Stimulated activated CD8-positive, alpha-beta memory T cell treated with anti-CD3 and anti-CD28 coated beads, Interleukin-12 subunit alpha, Interleukin-12 subunit beta, amount 100 ng/mL, for 4 hours (primary cell): ENCODE measurements around the gene GLDN.

Experiments used
- DNase-seq: peaks from one replicate; pipeline ENCODE4 v3.0.0-alpha.2; 2020; ENCODE audit warnings: low read depth

The GLDN gene

DNA sequence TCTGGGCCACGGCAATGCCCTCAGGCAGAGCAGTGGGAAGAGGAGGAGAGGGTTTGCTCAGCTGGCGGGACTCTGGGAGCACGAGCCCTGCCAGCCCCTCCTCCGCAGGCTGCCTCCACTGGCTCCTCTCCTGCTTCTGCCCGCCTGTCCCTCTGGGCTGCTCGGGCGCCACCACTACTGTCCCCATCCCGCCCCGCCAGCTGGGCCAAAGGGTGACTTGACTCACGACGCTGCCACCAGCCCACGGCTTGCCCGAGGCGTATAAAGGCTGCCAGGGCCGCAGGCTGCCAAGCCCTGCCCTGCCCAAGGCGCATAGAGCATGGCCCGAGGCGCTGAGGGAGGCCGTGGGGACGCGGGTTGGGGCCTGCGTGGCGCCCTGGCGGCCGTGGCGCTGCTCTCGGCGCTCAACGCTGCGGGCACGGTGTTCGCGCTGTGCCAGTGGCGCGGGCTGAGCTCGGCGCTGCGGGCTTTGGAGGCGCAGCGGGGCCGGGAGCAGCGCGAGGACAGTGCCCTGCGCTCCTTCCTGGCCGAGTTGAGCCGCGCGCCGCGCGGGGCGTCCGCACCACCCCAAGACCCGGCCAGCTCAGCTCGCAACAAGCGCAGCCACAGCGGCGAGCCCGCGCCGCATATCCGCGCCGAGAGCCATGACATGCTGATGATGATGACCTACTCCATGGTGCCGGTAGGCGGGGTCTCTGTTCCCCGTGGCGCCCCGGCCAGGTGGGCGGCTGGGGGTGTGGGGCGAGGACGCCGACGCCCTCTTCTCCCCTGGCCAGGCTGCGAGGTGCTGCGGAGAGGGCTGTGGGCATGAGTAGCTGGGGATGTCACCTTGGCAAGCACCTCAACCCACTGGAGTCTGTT, at the start of gene GLDN:
Gene GLDN (plus strand): TSS at position 290 of the 861 bp plus-strand sequence. CDS start 30 bp downstream, at position 320.
- no peak for DNase-seq

DNA sequence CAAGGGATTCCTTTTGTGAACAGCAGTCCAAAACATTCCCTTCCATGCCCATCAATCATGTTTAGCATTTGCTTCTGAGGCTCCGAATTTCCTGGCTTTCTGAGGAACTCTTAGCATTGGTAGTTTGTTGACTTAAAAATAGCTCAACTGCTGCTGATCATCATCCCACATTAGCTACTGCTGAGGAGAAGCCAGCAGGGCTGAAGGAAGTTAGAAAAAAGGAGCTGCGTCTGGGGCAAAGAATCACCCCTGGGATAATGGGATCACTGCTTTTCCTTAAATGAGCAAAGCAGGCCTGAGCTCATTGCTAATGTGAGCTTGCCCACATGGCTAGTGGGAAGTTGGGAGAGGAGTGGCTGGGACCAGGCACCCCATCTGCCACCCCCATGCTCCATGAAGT, 42.8 kb upstream of the GLDN start:
- DNase-seq = no peak

DNA sequence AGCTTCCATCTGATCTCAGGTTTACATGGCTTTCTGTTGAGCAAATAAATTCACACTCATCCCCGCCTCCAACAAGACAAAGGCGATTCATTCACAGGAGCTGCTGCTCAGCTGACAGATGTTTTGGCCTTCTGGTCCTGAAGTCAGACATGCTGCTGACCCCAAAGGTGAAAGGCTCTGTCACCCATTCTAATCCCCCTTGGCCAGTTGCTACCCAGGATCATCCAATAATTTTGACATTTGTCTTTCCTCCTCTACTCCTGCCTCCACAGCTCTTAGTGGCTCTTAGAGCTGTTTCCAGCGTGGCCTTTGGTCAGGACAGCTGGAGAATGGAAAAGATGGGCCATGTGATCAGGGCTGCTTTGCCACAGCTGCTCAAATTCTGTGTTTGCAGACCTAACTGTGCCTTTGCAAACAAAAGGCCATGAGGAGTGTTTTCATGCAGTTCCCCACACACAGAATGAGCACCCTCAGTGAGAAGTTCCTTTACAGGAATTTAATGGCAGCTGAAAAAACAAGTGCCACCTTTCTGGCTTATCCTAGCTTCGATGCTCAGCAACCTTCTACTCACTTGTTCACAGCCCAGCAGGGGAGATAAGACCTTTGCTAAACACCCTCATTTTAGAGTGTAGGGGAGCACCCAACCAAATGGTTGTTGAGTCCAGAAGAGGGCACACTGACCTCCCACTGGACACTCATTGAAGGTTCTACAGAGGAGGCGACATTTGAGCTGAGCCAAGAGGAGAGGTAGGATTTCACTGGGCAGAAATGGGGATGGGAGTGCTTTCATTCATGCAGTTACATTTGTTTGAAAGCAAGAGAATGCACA, 42.1 kb upstream of the GLDN start:
- no peak for DNase-seq

DNA sequence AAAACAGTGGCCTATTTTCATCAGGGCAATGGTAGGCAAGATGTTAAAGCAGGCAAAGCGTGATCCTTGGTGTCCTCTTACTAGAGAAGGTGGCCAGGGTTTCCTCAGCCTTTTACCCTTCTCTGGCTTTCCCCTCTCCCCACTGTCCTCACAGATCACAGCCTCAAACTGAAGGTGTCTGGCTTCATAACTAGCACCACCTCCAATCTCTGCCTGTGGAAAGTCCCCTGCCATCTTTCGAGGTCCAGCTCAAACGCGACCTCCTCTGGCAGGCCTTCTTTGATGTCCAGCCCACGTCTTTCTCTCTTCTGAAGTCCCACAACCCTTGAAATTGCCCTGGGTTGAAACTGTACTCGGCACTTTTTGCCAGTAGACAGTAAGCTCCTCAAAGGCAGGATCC, 39.0 kb upstream of the GLDN start:
- DNase-seq = no peak

DNA sequence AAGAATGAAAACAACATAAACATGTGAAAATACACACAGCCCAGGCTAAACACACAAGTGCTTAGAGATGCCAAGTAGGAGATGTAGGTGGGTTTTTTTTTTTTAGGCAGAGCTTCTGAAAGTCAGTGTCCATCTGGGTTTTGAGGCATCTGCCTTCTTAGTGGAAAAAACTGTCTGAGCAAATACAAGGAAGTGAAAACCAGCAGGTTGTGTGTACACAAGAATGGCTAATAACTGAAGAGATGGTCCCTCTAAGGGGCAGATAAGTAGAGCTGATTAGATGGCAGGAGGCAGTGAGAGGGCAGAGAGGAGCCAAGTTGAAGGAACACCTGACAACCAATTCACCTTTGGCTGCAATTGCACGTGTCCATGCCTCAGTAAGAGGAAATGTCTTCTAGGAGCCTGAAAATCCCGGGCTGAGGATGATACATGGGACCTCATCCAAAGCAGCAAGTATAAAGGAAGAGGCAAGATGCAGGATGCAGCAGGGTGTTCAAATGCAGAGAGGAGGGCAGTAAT, 37.9 kb upstream of the GLDN start:
- no peak for DNase-seq

DNA sequence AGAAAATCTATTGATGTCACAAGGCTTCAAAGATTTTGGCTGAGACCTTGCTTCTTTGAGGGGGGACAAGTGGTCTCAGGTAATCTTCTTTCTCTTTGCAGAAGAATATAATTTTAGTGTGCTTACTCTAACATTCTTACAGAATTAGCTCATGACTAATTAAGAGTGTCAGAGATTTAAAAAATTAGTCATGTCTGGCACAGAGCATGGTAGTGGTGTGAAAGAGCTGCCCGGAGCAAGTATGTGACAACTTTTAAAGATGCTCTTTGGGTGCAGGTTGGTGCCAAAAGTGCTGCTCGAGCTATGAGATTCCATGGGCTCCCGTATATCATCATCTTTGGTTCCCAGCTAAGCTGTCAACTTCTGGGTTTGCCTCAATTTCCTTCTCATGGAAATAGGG, 34.1 kb upstream of the GLDN start:
- no peak for DNase-seq

DNA sequence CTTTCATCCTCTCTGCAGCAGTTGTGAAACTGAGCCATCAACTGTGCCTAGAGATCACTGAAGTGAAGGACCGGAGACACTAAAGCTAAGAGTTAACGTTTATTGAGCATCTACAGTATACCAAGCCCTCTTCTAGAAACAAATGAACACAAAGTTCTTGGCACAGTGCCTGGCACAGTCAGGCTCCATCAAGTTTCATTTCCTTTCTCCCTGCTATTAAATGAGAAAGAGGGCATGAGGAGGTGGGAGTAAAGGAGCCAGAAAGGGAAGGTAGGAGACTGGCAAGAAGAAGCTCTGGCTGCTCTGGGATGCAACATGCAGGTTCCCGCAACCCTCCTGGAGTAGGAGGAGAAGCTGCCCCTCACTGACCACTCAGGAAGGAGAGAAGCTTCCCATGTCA, 33.6 kb upstream of the GLDN start:
- DNase-seq = no peak

DNA sequence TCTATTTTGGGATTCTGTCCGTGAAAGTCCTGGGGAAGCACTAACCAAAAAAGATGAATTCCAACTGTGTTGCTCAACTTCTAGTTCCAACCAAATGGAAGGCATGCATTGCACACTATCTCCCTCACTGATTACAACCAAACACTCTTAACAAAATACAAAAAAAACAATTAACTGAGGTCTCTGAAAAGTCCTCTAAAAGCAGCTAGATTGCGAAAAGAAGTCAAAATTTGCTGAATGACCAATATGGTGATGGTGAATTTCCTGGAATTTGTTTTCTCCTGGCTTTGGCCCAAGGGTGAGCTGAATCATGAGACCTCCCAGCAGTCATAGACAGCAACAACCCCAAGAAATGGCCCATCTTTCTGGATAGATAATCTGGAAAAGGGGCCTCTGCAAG, 31.4 kb upstream of the GLDN start:
- no peak for DNase-seq

DNA sequence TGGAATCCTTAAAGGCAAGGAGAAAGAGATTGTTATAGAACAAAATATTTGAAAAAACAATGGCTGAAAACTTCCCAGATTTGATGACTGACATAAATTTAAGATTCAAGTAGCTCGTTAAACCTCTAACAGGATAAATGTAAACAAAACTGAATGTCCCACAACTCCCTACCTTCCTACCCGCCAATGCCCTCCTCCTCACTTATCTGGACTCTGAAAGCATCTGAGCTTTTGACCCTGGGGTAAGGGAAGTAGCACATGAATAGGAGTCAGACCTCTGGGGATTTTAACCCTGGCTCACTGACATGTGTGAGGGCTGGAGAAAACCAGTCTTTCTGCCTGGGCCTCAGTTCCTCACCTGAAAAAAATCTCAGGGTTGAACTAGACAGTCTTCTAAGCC, 29.9 kb upstream of the GLDN start:
- DNase-seq = no peak

DNA sequence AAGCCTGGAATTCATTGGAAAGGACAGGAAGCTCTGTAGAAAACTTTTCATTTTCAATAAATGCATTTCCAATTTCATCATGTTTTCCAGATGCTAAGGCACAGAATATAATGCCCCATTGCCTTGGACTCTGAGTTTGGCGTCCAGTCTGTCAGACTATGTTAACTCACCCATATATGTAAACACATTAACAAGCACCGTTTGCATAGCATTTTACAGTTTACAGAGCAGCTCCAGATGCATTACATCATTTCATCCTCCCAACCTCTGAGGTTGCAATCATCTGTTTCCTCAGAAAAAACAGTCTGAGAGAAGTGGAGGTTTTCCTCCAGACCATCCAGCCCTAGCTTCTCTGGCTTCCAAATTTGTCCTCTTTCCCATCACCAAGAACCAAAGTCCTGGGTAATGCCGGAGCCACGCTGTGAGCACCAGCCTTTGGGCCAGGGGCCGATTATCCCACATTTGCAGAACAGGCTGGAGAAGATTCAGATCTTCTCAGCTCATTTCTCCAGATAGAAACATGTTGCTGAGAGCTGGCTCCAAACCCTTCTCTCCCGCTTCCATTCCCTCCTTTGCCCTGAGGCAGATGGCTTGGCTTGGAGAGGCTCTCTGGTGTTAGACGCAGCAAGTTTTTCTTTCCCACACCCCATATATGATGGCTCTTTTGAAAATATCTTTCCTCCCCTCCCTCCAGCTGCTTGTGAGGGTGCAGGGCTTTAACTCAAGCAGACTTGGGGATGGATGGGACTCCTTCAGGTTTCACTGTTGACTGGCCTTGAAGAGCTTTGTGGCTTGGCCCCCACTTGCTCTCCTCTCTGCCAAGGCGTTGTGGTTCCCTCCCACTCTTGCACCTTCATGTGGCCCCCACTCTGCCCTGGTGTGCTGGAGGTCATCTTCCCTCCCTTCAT, 29.0 kb upstream of the GLDN start:
- no peak for DNase-seq

DNA sequence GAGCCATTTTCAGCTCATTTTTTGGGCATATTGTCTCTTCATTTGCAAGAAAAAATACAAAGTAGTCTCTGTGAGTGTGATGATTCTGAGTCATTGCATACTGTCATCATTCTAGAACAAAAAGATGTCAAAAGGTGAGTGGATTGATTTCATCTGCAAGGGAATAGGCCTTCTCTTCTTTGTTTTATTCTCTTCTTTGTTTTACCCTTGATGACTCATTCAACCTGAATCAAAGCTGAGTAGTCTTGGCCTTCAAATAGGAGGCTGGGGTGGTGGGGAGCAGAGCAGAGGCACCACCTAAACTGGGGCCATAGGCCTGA, 28.4 kb upstream of the GLDN start:
- no peak for DNase-seq

DNA sequence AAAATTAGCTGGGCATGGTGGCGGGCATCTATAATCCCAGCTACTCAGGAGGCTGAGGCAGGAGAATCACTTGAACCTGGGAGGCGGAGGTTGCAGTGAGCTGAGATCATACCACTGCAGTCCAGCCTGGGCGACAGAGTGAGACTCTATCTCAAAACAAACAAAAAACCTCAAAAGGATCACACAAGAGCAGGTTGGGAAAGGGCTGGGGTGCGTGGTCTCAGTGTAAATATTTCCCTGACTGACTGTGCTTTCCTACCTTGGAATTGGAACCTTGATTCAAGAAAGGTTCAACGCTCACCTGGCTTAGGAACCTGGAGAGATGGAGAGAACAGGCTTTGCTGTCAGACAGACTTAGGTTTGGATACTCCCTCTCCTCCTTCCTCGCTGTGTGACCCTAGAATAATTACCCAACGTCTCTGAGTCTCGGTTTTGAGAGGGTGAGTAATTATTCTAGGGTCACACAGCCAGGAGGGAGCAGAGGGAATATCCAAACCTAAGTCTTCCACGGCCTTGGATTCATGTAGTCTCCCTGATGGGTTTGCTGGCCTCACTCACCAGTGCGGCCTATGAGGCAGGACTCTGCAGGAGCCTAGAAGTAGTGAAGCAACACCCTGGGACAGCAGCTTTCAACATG, 27.7 kb upstream of the GLDN start:
- no peak for DNase-seq

DNA sequence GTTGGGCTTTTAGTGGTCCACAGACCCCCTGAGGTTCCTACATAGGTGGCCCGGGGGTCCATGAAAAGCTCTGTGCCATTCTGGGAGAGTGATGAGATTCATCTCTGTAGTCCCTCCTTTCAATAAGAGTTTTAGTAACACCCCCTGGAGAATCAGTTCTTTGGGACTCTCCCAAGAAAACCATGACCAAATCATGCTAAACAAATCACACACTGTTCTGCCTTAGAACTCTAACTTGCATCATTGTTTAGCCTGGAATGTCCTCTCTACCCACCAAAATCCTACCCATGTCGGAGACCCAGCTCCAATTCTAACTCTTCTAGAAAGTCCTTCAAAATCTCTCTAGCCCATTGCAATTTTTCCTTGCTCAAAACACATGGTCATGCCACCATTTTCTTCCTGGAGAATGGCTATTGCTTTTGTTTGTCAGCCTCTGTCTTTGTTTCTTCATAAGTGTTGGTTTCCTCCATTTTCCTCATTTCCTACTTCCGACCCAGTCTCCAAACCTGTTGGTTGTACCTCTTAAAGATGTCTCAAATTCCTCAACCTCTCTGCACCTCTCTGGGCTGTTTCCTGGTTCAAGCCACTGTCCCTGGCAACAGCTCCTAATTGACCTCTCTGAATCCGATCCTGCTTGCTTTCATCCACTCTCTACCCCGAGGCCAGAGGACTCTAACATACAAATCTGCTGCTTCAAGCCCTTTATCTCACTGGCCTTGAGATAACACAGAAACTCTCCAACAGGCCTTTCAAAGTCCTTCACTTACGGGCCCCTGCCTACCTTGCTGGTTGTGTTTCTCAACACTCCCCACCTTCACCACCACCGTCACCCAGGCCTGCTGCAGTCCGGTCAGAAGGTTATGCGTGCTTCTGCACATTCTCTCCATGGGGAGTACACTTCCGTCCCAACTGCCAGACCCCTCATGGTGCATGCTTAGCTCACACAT, 26.8 kb upstream of the GLDN start:
- no peak for DNase-seq

DNA sequence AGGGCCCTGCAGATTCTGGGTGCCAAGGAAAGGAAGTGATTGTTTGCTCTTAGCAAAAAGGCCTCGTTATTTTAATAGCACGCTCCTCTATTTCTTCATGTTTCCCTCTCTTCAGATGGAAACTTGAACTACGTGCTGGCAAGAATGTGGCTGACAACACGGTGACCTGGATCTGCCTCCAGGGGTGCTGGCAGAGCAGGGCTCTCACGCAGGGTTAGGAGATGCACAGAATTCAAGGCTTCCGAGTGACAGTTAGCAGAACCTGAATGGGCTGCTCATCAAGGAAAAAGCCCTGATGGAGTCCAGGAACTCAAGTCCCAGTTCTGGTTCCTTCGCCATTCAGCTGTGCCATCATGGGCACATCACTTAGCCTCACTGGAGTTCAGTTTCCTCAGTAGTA, 25.7 kb upstream of the GLDN start:
- no peak for DNase-seq

DNA sequence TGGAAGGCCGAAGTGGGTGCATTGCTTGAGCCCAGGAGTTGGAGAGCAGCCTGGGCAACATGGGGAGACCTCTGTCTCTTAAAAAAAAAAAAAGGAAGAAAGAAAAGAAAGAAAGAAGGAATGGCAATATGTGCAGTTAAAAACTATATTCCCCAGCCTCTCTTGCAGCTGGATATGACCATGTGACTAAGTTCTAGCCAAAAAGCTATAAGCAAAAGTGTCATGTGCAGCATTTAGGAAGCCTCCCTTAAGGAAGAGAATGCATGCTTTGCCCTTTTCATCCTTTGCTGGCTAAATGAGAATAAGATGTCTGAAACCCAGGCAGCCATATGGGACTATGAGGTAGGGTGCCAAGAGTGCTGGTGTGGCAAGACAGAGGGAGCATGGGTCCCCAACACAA, 24.8 kb upstream of the GLDN start:
- DNase-seq = no peak

DNA sequence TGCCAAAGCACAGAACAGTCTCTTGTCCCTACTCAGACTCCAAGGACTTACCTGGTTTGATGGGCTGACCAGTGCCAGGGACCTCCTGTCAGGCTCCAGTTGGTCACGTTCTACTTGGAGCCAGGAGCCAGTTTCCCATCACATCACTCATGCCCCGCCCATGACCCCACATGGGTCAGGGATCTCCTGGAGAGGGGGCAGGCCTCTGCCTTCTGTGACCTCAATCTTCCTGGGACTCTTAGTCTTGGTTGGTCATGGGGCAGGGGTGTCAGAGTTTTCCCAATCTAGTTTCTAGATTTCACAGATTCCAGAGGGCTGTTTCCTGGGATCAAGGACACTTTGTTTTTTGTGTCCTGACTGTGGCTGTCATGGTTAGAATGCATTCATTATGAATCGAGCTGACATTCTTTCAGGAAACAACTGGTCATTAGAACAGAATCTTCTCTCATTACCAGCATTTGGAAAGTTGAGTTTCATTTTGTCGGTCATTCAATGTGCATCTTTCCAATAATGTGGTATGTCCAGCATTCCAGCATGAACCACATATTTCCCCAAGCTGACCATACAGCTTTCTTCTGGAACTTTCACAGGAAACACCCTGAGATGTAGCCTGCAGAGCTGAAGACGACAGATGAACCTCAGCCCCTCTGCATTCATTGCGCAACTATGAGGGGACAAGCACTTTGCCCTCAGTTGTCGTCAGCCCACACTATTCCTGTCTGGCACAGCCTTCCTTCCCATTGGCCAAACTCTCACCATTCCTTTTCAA, 22.9 kb upstream of the GLDN start:
- no peak for DNase-seq

DNA sequence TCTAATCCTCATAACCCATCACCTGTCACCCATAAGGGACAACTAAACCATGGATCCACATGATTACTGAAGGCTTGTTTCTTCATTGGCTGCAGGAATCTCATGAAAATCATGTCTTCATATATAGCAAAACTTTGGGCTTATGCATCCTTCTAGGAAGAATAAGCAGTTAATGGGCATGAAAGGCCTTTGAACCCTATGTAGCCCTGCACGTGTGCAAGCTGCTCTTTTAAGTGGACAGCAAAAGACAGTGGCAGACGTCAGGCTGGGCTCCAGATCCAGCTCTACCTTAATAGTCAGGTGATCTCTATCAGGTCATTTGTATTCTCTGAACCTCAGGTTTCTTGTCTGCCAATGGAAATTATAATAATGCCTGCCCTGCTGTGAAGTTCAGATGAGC, 21.9 kb upstream of the GLDN start:
- no peak for DNase-seq

DNA sequence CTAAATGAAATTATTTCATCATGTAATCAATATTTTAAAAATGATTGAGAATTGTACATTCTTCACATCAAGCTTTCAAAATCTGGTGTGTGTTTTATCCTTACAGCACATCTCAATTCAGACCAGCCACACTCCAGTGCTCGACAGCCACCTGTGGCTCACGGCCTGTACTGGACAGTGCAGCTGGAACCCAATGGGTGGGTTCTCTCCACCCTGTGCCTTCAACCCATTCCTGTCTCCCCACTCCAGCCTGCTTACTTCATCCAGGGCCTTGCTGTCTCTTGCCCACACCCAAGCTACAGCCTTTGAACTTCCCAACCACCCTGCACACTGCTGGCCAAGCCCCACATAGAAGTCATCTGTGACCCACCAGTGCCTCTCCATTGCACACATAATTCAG, 20.6 kb upstream of the GLDN start:
- DNase-seq = no peak

DNA sequence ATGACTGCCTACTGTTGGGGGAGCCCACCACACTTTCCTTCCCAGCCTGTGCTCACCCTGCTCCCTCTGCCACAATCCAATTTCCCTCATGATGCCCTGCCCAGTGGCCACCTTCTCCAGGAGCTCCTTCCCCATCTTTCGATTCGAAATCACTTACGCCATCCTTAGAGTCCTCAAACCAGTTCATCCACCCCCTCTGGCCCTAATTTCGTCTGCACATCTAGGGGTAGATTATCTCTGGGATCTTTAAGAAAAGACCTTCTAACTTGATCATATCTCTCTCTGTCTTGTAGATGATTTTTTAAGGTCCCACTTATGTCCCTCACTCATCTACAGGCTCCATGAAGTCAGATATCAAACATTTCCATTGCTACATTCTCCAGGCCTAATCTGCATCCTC, 20.1 kb upstream of the GLDN start:
- no peak for DNase-seq
